HepG2 (cell line): ENCODE results near the gene PNPLA2. TPM values are rescaled to one million over a fixed set of nuclear protein-coding genes. Genes with fewer than 3 reads are reported as not detected.

ENCODE experiments used
- BORCS8-MEF2B ChIP-seq: sonication (generic); formaldehyde crosslinking; IDR thresholded peaks from 2 replicates; pipeline ENCODE4 v1.8.0; 2022; ENCODE audit warnings: mild to moderate bottlenecking, missing genetic modification reagents
- CEBPB ChIP-seq: IDR thresholded peaks from 2 replicates; pipeline ENCODE4 v1.6.1; 2011; ENCODE audit warnings: low read depth, low read length, improper control_type of control experiment, borderline replicate concordance
- FOXK2 ChIP-seq: fragments of 450-650 bp; IDR thresholded peaks from 2 replicates; pipeline ENCODE4 v1.6.1; 2016
- HMG20B ChIP-seq: conservative IDR thresholded peaks from 2 replicates; pipeline ENCODE4 v1.6.1; 2016; ENCODE audit warnings: missing genetic modification reagents, missing compliant biosample characterization
- HNRNPL ChIP-seq: fragments of 200-400 bp; formaldehyde crosslinking; IDR thresholded peaks from 2 replicates; pipeline ENCODE4 v1.6.1; 2017; ENCODE audit warnings: mild to moderate bottlenecking, low read depth, low read length
- KLF11 ChIP-seq: IDR thresholded peaks from 2 replicates; pipeline ENCODE4 v1.6.1; 2016; ENCODE audit warnings: missing compliant biosample characterization
- MXI1 ChIP-seq: IDR thresholded peaks from 3 replicates; pipeline ENCODE4 v1.6.1; 2012; ENCODE audit warnings: low read depth, low read length, inconsistent platforms, borderline replicate concordance
- NFKB2 ChIP-seq: sonication (generic); formaldehyde crosslinking; IDR thresholded peaks from 2 replicates; pipeline ENCODE4 v1.4.0; 2020; ENCODE audit warnings: missing genetic modification reagents, borderline replicate concordance
- POGZ ChIP-seq: sonication (generic); formaldehyde crosslinking; IDR thresholded peaks from 2 replicates; pipeline ENCODE4 v1.4.0; 2020; ENCODE audit warnings: mild to moderate bottlenecking, missing genetic modification reagents
- PRDM10 ChIP-seq: sonication (generic); formaldehyde crosslinking; IDR thresholded peaks from 2 replicates; pipeline ENCODE4 v1.4.0; 2020; ENCODE audit warnings: low read depth, missing genetic modification reagents
- RFX3 ChIP-seq: IDR thresholded peaks from 2 replicates; pipeline ENCODE4 v1.6.1; 2016; ENCODE audit warnings: missing biosample characterization, missing genetic modification reagents
- SALL1 ChIP-seq: sonication (generic); formaldehyde crosslinking; IDR thresholded peaks from 2 replicates; pipeline ENCODE4 v1.8.0; 2022; ENCODE audit warnings: mild to moderate bottlenecking, missing genetic modification reagents
- SATB2 ChIP-seq: sonication (generic); formaldehyde crosslinking; IDR thresholded peaks from 2 replicates; pipeline ENCODE4 v1.5.0; 2020; ENCODE audit warnings: missing genetic modification reagents
- TEAD2 ChIP-seq: sonication (generic); formaldehyde crosslinking; IDR thresholded peaks from 2 replicates; pipeline ENCODE4 v1.9.0; 2021; ENCODE audit warnings: missing genetic modification reagents
- TMF1 ChIP-seq: sonication (generic); formaldehyde crosslinking; IDR thresholded peaks from 2 replicates; pipeline ENCODE4 v1.8.1; 2022; ENCODE audit warnings: low read depth, missing genetic modification reagents
- YY1 ChIP-seq: IDR thresholded peaks from 2 replicates; pipeline ENCODE4 v1.6.1; 2011; ENCODE audit warnings: low read length, low read depth, moderate library complexity, mild to moderate bottlenecking; ENCODE audit not compliant: insufficient read depth, insufficient replicate concordance
- ZBTB1 ChIP-seq: sonication (generic); formaldehyde crosslinking; IDR thresholded peaks from 2 replicates; pipeline ENCODE4 v1.4.0; 2020; ENCODE audit warnings: missing genetic modification reagents, borderline replicate concordance
- ZFP1 ChIP-seq: IDR thresholded peaks from 2 replicates; pipeline ENCODE4 v1.6.1; 2016
- ZFP62 ChIP-seq: sonication (generic); formaldehyde crosslinking; IDR thresholded peaks from 2 replicates; pipeline ENCODE4 v1.4.0; 2020; ENCODE audit warnings: missing genetic modification reagents
- ZFY ChIP-seq: sonication (generic); formaldehyde crosslinking; IDR thresholded peaks from 2 replicates; pipeline ENCODE4 v1.4.0; 2020; ENCODE audit warnings: missing genetic modification reagents
- ZNF121 ChIP-seq: sonication (generic); formaldehyde crosslinking; IDR thresholded peaks from 2 replicates; pipeline ENCODE4 v1.5.0; 2020; ENCODE audit warnings: mild to moderate bottlenecking, missing genetic modification reagents
- ZNF260 ChIP-seq: sonication (generic); formaldehyde crosslinking; IDR thresholded peaks from 2 replicates; pipeline ENCODE4 v1.4.0; 2020; ENCODE audit warnings: missing genetic modification reagents, low read depth, mild to moderate bottlenecking, borderline replicate concordance
- ZNF3 ChIP-seq: IDR thresholded peaks from 2 replicates; pipeline ENCODE4 v1.7.0; 2017; ENCODE audit warnings: inconsistent platforms
- ZNF30 ChIP-seq: sonication (generic); formaldehyde crosslinking; IDR thresholded peaks from 2 replicates; pipeline ENCODE4 v1.5.0; 2020; ENCODE audit warnings: mild to moderate bottlenecking, missing genetic modification reagents
- ZNF333 ChIP-seq: sonication (generic); formaldehyde crosslinking; IDR thresholded peaks from 2 replicates; pipeline ENCODE4 v1.4.0; 2020; ENCODE audit warnings: mild to moderate bottlenecking, missing genetic modification reagents, borderline replicate concordance
- ZNF337 ChIP-seq: sonication (generic); formaldehyde crosslinking; IDR thresholded peaks from 2 replicates; pipeline ENCODE4 v1.5.1; 2020; ENCODE audit warnings: missing genetic modification reagents, low read depth, mild to moderate bottlenecking, borderline replicate concordance
- ZNF816 ChIP-seq: sonication (generic); formaldehyde crosslinking; IDR thresholded peaks from 2 replicates; pipeline ENCODE4 v1.8.0; 2022; ENCODE audit warnings: missing genetic modification reagents, mild to moderate bottlenecking, borderline replicate concordance
- polyA plus RNA-seq, 8 experiments: library from polyadenylated mRNA; depleted of rRNA in 3 of 8; stranded (reverse) in 7 of 8; unstranded in 1 of 8; fragments of >200 nt; fragmentation: Illumina TruSeq in 4 of 8; extraction: Trizol in 4 of 8; gene quantifications; 2 replicates each; pipeline versions ENCODE4 v1.2.1 to v1.2.3, GENCODE V29; 2011 to 2016; ENCODE audit warnings: low read depth in 4 of 8, missing spikeins in 1 of 8, mixed read lengths in 1 of 8; ENCODE audit not compliant: insufficient read depth in 1 of 8
- total RNA-seq, 5 experiments: library from RNA; depleted of rRNA; stranded (reverse); fragments of >200 nt; fragmentation: Illumina TruSeq; extraction: Trizol; gene quantifications; 2 replicates each; pipeline ENCODE4 v1.2.3, GENCODE V29; 2016; ENCODE audit warnings: low read depth in 1 of 5
- TF ChIP-seq, protein P1 (sequence below): sonication (generic); formaldehyde crosslinking; IDR thresholded peaks from 2 replicates; pipeline ENCODE4 v1.8.1; 2022; ENCODE audit warnings: low read depth, mild to moderate bottlenecking, missing genetic modification reagents

The PNPLA2 gene
- total and polyA plus RNA-seq, 2 of the 13 experiments (the other 11 are each of a cell fraction or from before 2014, with no cell fraction given): 10.5 to 43.2 TPM

- no peak for TF ChIP-seq ZBTB1 (CRISPR knock-in tag)
- TF ChIP-seq HMG20B: no peak
- no peak for TF ChIP-seq RFX3 (CRISPR knock-in tag)
- TF ChIP-seq CEBPB: no peak
- peak; percentile 95 for TF ChIP-seq FOXK2
- no peak for TF ChIP-seq POGZ (CRISPR knock-in tag)
- peak; percentile 83 for TF ChIP-seq YY1
- no peak for TF ChIP-seq ZNF816 (CRISPR knock-in tag)
- peak; percentile 83 for TF ChIP-seq TMF1 (CRISPR knock-in tag)
- TF ChIP-seq BORCS8-MEF2B (CRISPR knock-in tag): peak; percentile 66
- peak; percentile 98 for TF ChIP-seq PRDM10 (CRISPR knock-in tag)
- TF ChIP-seq ZNF260 (CRISPR knock-in tag): no peak
- TF ChIP-seq SALL1 (CRISPR knock-in tag): peak; percentile 52; the same call in 1 of the 2 replicates
- peak; percentile 90 for TF ChIP-seq ZFY
- no peak for TF ChIP-seq TEAD2 (CRISPR knock-in tag)
- 0 out of 2 replicates have a peak, but pooled peaks have one; percentile 27 for TF ChIP-seq ZNF121 (CRISPR knock-in tag)
- no peak for TF ChIP-seq ZFP62 (CRISPR knock-in tag)
- peak; percentile 55; the same call in 1 of the 2 replicates for TF ChIP-seq NFKB2 (CRISPR knock-in tag)
- no peak for TF ChIP-seq ZNF333 (CRISPR knock-in tag)
- TF ChIP-seq SATB2: 0 out of 2 replicates have a peak, but pooled peaks have one; percentile 42
- TF ChIP-seq KLF11 (CRISPR knock-in tag): no peak
- TF ChIP-seq, protein P1, sequence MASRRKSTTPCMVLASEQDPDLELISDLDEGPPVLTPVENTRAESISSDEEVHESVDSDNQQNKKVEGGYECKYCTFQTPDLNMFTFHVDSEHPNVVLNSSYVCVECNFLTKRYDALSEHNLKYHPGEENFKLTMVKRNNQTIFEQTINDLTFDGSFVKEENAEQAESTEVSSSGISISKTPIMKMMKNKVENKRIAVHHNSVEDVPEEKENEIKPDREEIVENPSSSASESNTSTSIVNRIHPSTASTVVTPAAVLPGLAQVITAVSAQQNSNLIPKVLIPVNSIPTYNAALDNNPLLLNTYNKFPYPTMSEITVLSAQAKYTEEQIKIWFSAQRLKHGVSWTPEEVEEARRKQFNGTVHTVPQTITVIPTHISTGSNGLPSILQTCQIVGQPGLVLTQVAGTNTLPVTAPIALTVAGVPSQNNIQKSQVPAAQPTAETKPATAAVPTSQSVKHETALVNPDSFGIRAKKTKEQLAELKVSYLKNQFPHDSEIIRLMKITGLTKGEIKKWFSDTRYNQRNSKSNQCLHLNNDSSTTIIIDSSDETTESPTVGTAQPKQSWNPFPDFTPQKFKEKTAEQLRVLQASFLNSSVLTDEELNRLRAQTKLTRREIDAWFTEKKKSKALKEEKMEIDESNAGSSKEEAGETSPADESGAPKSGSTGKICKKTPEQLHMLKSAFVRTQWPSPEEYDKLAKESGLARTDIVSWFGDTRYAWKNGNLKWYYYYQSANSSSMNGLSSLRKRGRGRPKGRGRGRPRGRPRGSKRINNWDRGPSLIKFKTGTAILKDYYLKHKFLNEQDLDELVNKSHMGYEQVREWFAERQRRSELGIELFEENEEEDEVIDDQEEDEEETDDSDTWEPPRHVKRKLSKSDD: no peak
- TF ChIP-seq ZFP1 (CRISPR knock-in tag): no peak
- no peak for TF ChIP-seq ZNF30 (CRISPR knock-in tag)
- TF ChIP-seq ZNF3 (CRISPR knock-in tag): no peak
- TF ChIP-seq HNRNPL: no peak
- TF ChIP-seq ZNF337 (CRISPR knock-in tag): no peak
- peak; percentile 99 for TF ChIP-seq MXI1
These were observed 23.8 kb downstream of the PNPLA2 start, which contains the start of the genes POLR2L and TSPAN4 (continued) for GRCh38 chr11:842370-843002.
